ENCODE measurements around the gene DEPDC7. TPM values are rescaled to one million over a fixed set of nuclear protein-coding genes. Genes with fewer than 3 reads are reported as not detected.

The DEPDC7 gene
- total and polyA plus RNA-seq, 3 donors from 2014 or later = 14.9 to 47.7 (median 23.2) TPM

DNA sequence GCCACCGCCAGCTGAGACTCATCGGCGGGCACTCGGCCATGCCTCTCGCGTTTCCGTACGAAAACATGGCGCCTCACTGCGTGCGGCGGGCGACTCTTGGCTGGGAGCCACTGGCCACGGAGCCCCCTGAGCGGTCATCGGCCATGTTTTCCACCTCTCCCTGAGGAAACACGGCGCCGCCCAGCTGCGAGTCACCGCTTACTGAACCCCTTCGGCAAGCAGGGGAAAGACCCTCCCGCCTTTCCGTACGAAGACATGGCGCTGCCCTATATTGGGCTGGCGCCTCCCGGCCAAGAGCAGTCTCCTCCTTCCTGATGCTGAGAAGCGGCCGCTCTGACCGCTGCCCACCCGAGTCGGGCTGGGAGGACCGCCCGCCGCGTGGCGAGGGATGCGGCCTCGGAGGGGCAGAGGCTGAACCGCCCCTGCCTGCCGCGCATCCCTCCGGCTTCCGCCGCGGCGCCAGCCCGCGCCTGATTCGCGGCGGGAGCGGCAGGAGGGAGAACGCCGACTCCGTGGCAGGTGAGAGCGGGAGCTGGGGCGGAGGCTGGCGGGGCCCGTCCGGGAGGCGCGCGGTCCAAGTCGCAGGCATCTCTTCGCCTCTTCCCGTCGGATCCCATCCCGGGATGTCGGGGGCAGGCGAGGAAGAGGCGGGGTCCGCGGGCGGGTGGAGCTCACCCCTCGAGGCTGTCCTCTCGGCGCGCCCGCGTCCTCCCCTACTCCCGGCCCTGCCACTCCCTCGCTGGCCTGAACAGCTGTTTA lies 23.8 kb downstream of the DEPDC7 start, which contains the start of gene TCP11L1:
TCP11L1 (plus strand) TSS at position 299 of the 759 bp plus-strand sequence. CDS start 4,202 bp downstream, outside the sequence.
- TF ChIP-seq POLR2A (IDR thresholded peaks at IDR 0.05) = no peak
- TF ChIP-seq, protein P1, sequence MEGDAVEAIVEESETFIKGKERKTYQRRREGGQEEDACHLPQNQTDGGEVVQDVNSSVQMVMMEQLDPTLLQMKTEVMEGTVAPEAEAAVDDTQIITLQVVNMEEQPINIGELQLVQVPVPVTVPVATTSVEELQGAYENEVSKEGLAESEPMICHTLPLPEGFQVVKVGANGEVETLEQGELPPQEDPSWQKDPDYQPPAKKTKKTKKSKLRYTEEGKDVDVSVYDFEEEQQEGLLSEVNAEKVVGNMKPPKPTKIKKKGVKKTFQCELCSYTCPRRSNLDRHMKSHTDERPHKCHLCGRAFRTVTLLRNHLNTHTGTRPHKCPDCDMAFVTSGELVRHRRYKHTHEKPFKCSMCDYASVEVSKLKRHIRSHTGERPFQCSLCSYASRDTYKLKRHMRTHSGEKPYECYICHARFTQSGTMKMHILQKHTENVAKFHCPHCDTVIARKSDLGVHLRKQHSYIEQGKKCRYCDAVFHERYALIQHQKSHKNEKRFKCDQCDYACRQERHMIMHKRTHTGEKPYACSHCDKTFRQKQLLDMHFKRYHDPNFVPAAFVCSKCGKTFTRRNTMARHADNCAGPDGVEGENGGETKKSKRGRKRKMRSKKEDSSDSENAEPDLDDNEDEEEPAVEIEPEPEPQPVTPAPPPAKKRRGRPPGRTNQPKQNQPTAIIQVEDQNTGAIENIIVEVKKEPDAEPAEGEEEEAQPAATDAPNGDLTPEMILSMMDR (IDR thresholded peaks at IDR 0.05) = peak in 1 of 3 experiments; percentile 12
- intact Hi-C loops (cut with DNase I; ENCODE audit: low total_unique reads) = no loop called here
- no peaks in the 10 kb centered on the region for H3K9me3 ChIP-seq
- DNase-seq = peak; percentile 95
- H3K4me3 ChIP-seq = peak within 1 kb of the TSS; percentile 90 to 96
- 0 to 1% methylated on average over 5 to 84 of the region's 84 CpGs for WGBS, 2 donors
- H3K27ac ChIP-seq = peak within 1 kb of the TSS; percentile 98 to 99
- no peaks in the 10 kb centered on the region for H3K27me3 ChIP-seq
- H3K4me1 ChIP-seq = peaks cover 8% of the 10 kb centered on the region
- H3K36me3 ChIP-seq (ENCODE audit: low read depth, missing control alignments) = no peaks in the 10 kb centered on the region

GRCh38 chr11:33040033-33040861 lies 24.6 kb downstream of the DEPDC7 start:
- peak overlapping the region; percentile 98 to 99 for H3K27ac ChIP-seq
- H3K4me3 ChIP-seq = peak overlapping the region; percentile 90 to 96
- TF ChIP-seq, protein P1 (IDR thresholded peaks at IDR 0.05) = no peak
- no peak for TF ChIP-seq POLR2A (IDR thresholded peaks at IDR 0.05)
- intact Hi-C loops (cut with DNase I; ENCODE audit: low total_unique reads) = no loop called here
- no peaks in the 10 kb centered on the region for H3K36me3 ChIP-seq (ENCODE audit: low read depth, missing control alignments)
- no peak for DNase-seq
- no peaks in the 10 kb centered on the region for H3K27me3 ChIP-seq
- 3 to 5% methylated on average over 27 to 30 of the region's 30 CpGs for WGBS, 2 donors
- peaks cover 8% of the 10 kb centered on the region for H3K4me1 ChIP-seq
- no peaks in the 10 kb centered on the region for H3K9me3 ChIP-seq

DNA sequence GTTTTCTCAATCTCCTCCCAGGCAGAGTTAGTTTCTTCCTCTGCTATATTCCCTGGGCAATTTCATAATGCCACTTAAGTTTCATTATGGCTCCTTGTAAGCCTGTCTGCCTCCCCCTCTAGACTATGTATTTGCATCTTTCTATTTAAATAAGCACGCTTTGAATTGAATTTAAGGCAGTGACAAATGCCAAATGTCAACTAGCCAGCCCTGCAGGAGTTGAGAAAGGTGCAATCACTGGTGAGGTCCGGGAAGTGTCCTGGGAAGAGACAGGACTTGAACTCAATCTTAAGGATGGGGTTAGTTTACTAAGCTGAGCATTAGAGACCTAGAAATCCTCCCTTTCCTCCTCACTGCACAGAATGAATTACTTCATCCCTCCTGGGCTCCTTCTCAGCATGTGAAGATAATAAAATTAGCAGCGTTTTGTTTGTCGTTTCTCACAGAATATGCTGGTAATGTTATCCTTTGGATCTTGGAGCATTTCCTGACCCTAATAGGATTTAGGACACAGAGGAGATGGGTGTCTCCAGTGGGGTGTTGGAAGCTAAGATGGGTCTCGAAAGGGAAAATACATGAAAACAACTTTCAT lies 25.3 kb downstream of the DEPDC7 start:
- Histone ChIP-seq H3K9me3 (no peaks in the 10 kb centered on the region), H3K4me1 (peaks cover 8% of the 10 kb centered on the region), H3K36me3 (ENCODE audit: low read depth, missing control alignments) (no peaks in the 10 kb centered on the region), H3K4me3 (no peak overlapping the region), H3K27me3 (no peaks in the 10 kb centered on the region), H3K27ac (no peak overlapping the region)
- no peak for DNase-seq
- WGBS, 2 donors = 44 to 62% methylated on average over 5 of the region's 5 CpGs
- intact Hi-C loops (cut with DNase I; ENCODE audit: low total_unique reads) = no loop called here
- TF ChIP-seq POLR2A (IDR thresholded peaks at IDR 0.05) = no peak
- TF ChIP-seq, protein P1 (IDR thresholded peaks at IDR 0.05) = no peak

- no peaks in the 10 kb centered on the region for H3K9me3 ChIP-seq
- H3K27me3 ChIP-seq = no peaks in the 10 kb centered on the region
- no peak for DNase-seq
- intact Hi-C loops (cut with DNase I; ENCODE audit: low total_unique reads) = no loop called here
- H3K4me3 ChIP-seq = no peak overlapping the region
- H3K36me3 ChIP-seq (ENCODE audit: low read depth, missing control alignments) = no peaks in the 10 kb centered on the region
- H3K4me1 ChIP-seq = peaks cover 13% of the 10 kb centered on the region
- 87% methylated on average over 2 of the region's 2 CpGs for WGBS, 2 donors
- no peak overlapping the region for H3K27ac ChIP-seq
- TF ChIP-seq, protein P1 (IDR thresholded peaks at IDR 0.05) = no peak
- no peak for TF ChIP-seq POLR2A (IDR thresholded peaks at IDR 0.05)
Observed at GRCh38 chr11:33043221-33043830, 27.6 kb downstream of the DEPDC7 start.

Measured in testis (tissue), 3 donors.